Smooth muscle cell (in vitro differentiated cells): ENCODE data around the gene MRGPRX3. TPM values are rescaled to one million over a fixed set of nuclear protein-coding genes. Genes with fewer than 3 reads are reported as not detected.

Experiments
- DNase-seq: peaks from one replicate; lab custom pipeline; 2025; ENCODE audit not compliant: unreplicated experiment; lab: John Stamatoyannopoulos, UW
- H2AFZ ChIP-seq: fragments of 200-600 bp; sonication (generic); 2 replicates; pipeline ENCODE4 v1.6.0; 2016; ENCODE audit warnings: antibody characterized with exemption, low read depth, mild to moderate bottlenecking
- H3F3A ChIP-seq: fragments of 200-600 bp; sonication (generic); 2 replicates; pipeline ENCODE4 v1.6.0; 2017; ENCODE audit warnings: antibody characterized with exemption, low read depth
- H3K27ac ChIP-seq: fragments of 200-600 bp; sonication (generic); 2 replicates; pipeline ENCODE4 v1.5.1; 2016; ENCODE audit warnings: low read depth, mild to moderate bottlenecking
- H3K27me3 ChIP-seq: fragments of 200-600 bp; sonication (generic); 2 replicates; pipeline ENCODE4 v1.6.1; 2016; ENCODE audit warnings: low read depth, mild to moderate bottlenecking
- H3K36me3 ChIP-seq: fragments of 200-600 bp; sonication (generic); 2 replicates; pipeline ENCODE4 v1.5.1; 2016; ENCODE audit warnings: low read depth
- H3K4me1 ChIP-seq: fragments of 200-600 bp; sonication (generic); 2 replicates; pipeline ENCODE4 v1.5.1; 2016; ENCODE audit warnings: low read depth
- H3K4me2 ChIP-seq: fragments of 200-600 bp; sonication (generic); 2 replicates; pipeline ENCODE4 v1.6.0; 2016; ENCODE audit warnings: mild to moderate bottlenecking
- H3K4me3 ChIP-seq: fragments of 200-600 bp; sonication (generic); 2 replicates; pipeline ENCODE4 v1.5.1; 2016; ENCODE audit warnings: mild to moderate bottlenecking
- H3K79me2 ChIP-seq: fragments of 200-600 bp; sonication (generic); 2 replicates; pipeline ENCODE4 v1.6.0; 2016; ENCODE audit warnings: low read depth, mild to moderate bottlenecking
- H3K9ac ChIP-seq: fragments of 200-600 bp; sonication (generic); 2 replicates; pipeline ENCODE4 v1.6.0; 2016; ENCODE audit warnings: low read depth
- H3K9me3 ChIP-seq: fragments of 200-600 bp; sonication (generic); replicated peaks from 2 replicates; pipeline ENCODE4 v1.5.1; 2016; ENCODE audit warnings: low read depth
- H4K20me1 ChIP-seq: fragments of 200-600 bp; sonication (generic); 2 replicates; pipeline ENCODE4 v1.6.0; 2016; ENCODE audit warnings: low read depth
- WGBS: methylation state at CpG from one replicate; pipeline ENCODE4 v1.1.7; 2016; ENCODE audit warnings: low lambda C conversion rate; 5-methylcytosine and 5-hydroxymethylcytosine counted together
- polyA plus RNA-seq: library from polyadenylated mRNA; unstranded; fragments of >200 nt; fragmentation: Nextera tagmentation; extraction: Ambion mirVana; gene quantifications from 2 replicates; pipeline ENCODE4 v1.2.1, GENCODE V29; 2016
- total RNA-seq: library from RNA; depleted of rRNA; stranded (reverse); fragments of >200 nt; gene quantifications from 2 replicates; pipeline ENCODE4 v1.2.3, GENCODE V29; 2014
- TF ChIP-seq, protein P1 (sequence below): fragments of 200-600 bp; sonication (generic); IDR thresholded peaks from 2 replicates; pipeline ENCODE4 v1.5.1; 2017; ENCODE audit warnings: borderline replicate concordance, mild to moderate bottlenecking, antibody characterized with exemption; ENCODE audit not compliant: insufficient read depth, poor library complexity, severe bottlenecking

Gene MRGPRX3
- total RNA-seq (not detected in 2 replicates), polyA plus RNA-seq (not detected in 2 replicates)

DNA sequence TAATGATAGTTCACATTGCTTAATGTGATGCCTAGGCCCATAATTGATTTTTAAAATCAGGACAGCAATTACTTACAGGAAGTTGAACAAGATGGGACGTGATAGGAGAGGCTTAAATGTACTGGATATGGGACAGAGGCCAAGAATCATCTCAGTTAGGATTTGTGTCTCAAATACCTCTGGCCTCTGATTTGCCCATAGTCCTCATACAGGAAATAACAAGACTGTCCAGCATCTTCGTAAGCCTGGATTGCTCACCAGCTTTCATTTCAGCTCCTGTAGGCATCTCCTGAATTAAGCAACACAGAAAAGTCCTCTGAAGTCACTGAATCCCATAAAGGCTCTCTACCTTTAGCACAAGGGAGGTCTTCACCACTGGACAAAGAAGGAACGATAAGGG, at the start of gene MRGPRX3:
Gene MRGPRX3 (plus strand): TSS at position 231 of the 400 bp plus-strand sequence. CDS start 4,632 bp downstream, outside the sequence.
- TF ChIP-seq, protein P1, sequence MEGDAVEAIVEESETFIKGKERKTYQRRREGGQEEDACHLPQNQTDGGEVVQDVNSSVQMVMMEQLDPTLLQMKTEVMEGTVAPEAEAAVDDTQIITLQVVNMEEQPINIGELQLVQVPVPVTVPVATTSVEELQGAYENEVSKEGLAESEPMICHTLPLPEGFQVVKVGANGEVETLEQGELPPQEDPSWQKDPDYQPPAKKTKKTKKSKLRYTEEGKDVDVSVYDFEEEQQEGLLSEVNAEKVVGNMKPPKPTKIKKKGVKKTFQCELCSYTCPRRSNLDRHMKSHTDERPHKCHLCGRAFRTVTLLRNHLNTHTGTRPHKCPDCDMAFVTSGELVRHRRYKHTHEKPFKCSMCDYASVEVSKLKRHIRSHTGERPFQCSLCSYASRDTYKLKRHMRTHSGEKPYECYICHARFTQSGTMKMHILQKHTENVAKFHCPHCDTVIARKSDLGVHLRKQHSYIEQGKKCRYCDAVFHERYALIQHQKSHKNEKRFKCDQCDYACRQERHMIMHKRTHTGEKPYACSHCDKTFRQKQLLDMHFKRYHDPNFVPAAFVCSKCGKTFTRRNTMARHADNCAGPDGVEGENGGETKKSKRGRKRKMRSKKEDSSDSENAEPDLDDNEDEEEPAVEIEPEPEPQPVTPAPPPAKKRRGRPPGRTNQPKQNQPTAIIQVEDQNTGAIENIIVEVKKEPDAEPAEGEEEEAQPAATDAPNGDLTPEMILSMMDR, result no peak
- no peak for DNase-seq
- WGBS, result 79% methylated on average over 3 of the region's 3 CpGs
- no peaks in the 10 kb centered on the region for H3K79me2 ChIP-seq
- no peak within 1 kb of the TSS for H2AFZ ChIP-seq
- no peaks in the 10 kb centered on the region for H3K9me3 ChIP-seq
- no peak within 1 kb of the TSS for H3K9ac ChIP-seq
- H3K4me1 ChIP-seq, result no peaks in the 10 kb centered on the region
- no peak within 1 kb of the TSS for H3K27ac ChIP-seq
- no peak within 1 kb of the TSS for H3K4me3 ChIP-seq
- H3K36me3 ChIP-seq, result no peaks in the 10 kb centered on the region
- no peaks in the 10 kb centered on the region for H4K20me1 ChIP-seq
- H3K27me3 ChIP-seq, result no peaks in the 10 kb centered on the region
- H3K4me2 ChIP-seq, result no peak within 1 kb of the TSS
- H3F3A ChIP-seq, result no peaks in the 10 kb centered on the region

DNA sequence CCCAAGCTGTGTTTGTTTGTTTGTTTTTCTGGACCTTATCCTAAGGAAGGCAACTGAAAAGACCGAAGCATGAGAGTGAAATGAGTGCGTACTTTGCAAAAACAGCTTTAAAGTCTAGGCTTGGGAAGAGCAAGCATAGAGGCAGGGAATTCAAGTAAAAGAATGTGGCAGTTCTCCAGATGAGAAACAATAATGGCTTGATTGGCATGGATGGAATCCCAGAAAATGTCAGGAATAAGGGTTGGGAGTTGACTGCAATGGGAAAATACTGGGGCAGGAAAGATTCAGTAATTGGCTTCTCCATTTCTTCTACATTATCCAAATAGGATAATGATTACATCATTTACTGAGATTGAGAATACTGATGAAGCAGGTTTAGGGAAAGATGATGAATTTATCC, 44.0 kb upstream of the MRGPRX3 start:
- 95% methylated on average over 2 of the region's 2 CpGs for WGBS
- TF ChIP-seq, protein P1, result no peak
- H3K36me3 ChIP-seq, result peaks cover 40% of the 10 kb centered on the region

DNA sequence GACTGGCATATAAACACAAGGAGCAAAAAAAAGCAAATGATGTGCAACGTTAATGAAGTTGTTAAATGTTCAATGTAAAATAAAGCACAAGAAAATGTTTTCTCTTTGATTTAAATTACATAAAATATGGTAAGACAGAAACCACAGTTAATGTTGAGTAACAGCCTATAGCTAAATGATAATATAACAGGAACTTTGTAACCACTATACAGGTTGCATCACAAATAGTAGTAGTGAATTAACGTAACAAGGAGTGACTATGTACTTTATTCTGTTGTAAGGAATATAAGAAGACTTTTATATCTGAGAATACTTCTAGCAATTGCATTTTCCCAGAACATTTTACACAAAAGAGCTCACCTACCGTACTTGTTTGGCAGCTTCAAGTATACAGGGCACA, 43.4 kb upstream of the MRGPRX3 start:
- WGBS, result 98% methylated on average over 3 of the region's 3 CpGs
- H3K36me3 ChIP-seq, result peaks cover 42% of the 10 kb centered on the region
- TF ChIP-seq, protein P1, result no peak

More for the DNA sequence above, 44.0 kb upstream of the MRGPRX3 start:
- H3K4me2 ChIP-seq, result no peak overlapping the region
- no peaks in the 10 kb centered on the region for H4K20me1 ChIP-seq
- no peaks in the 10 kb centered on the region for H3F3A ChIP-seq
- no peak overlapping the region for H3K4me3 ChIP-seq
- no peaks in the 10 kb centered on the region for H3K4me1 ChIP-seq
- H3K9me3 ChIP-seq, result no peaks in the 10 kb centered on the region
- no peak for DNase-seq
- no peak overlapping the region for H2AFZ ChIP-seq
- no peak overlapping the region for H3K9ac ChIP-seq
- no peaks in the 10 kb centered on the region for H3K27me3 ChIP-seq
- H3K79me2 ChIP-seq, result no peaks in the 10 kb centered on the region
- no peak overlapping the region for H3K27ac ChIP-seq

DNA sequence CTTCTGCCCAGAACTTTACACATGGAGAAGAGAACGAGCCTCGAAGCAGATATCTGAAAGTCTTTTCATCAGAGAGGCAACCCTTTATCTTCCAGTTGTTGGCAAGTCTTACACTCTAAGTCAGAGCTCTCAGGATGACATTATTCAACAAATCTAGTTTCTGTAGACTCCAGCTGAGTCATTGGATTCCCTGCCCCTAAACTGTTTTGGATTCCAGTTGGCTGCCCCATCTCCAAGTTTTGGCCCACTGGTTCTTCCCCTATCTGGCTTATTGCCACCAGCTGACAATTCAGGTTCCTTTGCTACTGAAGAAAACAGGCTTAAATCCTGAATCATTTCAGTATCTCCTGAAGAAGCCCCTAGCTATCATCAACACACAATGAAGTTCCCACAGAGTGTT, 40.6 kb upstream of the MRGPRX3 start:
- DNase-seq, result no peak
- no peaks in the 10 kb centered on the region for H3K4me1 ChIP-seq
- H3K9me3 ChIP-seq, result no peaks in the 10 kb centered on the region
- H3K27ac ChIP-seq, result no peak overlapping the region
- H3K27me3 ChIP-seq, result no peaks in the 10 kb centered on the region
- no peak overlapping the region for H3K9ac ChIP-seq
- WGBS, result 90% methylated on average over 2 of the region's 2 CpGs
- TF ChIP-seq, protein P1, result no peak
- peaks cover 38% of the 10 kb centered on the region for H3K36me3 ChIP-seq
- no peaks in the 10 kb centered on the region for H4K20me1 ChIP-seq
- no peak overlapping the region for H2AFZ ChIP-seq
- no peak overlapping the region for H3K4me3 ChIP-seq
- H3K4me2 ChIP-seq, result no peak overlapping the region
- H3F3A ChIP-seq, result no peaks in the 10 kb centered on the region
- no peaks in the 10 kb centered on the region for H3K79me2 ChIP-seq

More for the DNA sequence above, 43.4 kb upstream of the MRGPRX3 start:
- Histone ChIP-seq H3K4me1 (no peaks in the 10 kb centered on the region), H3K79me2 (no peaks in the 10 kb centered on the region), H3K27me3 (no peaks in the 10 kb centered on the region), H3K27ac (no peak overlapping the region), H3F3A (no peaks in the 10 kb centered on the region), H3K9ac (no peak overlapping the region), H3K9me3 (no peaks in the 10 kb centered on the region), H2AFZ (no peak overlapping the region), H3K4me3 (no peak overlapping the region), H3K4me2 (no peak overlapping the region), H4K20me1 (no peaks in the 10 kb centered on the region)
- no peak for DNase-seq
